ENCODE measurements around the gene NR1H3.
"Not testable (repeated sequence)": the region's sequence is repeated elsewhere in the genome, so short reads cannot be mapped to it uniquely, and the experiment has no call there.

The NR1H3 gene

GRCh38 chr11:47257517-47258316, at the start of gene NR1H3:
Gene NR1H3 (plus strand): TSS chr11:47257996. CDS start chr11:47259217, 1,221 bp downstream.
- no peak for DNase-seq (ENCODE audit: low read depth in 2 of 2)

- not testable (repeated sequence) for DNase-seq (ENCODE audit: low read depth in 2 of 2)
Measured at GRCh38 chr11:47208008-47208552, 49.7 kb upstream of the NR1H3 start.

- no peak for DNase-seq (ENCODE audit: low read depth in 2 of 2)
Measured at GRCh38 chr11:47208628-47209027, 49.2 kb upstream of the NR1H3 start.

GRCh38 chr11:47212938-47213337, 44.9 kb upstream of the NR1H3 start:
- no peak for DNase-seq (ENCODE audit: low read depth in 2 of 2)

GRCh38 chr11:47213950-47214565, 43.7 kb upstream of the NR1H3 start:
- peak; percentile 83 for DNase-seq (ENCODE audit: low read depth in 2 of 2)

- no peak for DNase-seq (ENCODE audit: low read depth in 2 of 2)
Measured at GRCh38 chr11:47215366-47215910, 42.4 kb upstream of the NR1H3 start.

GRCh38 chr11:47216121-47216798, 41.5 kb upstream of the NR1H3 start:
- DNase-seq (ENCODE audit: low read depth in 2 of 2): peak; percentile 47 to 73

GRCh38 chr11:47220401-47220821, 37.4 kb upstream of the NR1H3 start:
- no peak for DNase-seq (ENCODE audit: low read depth in 2 of 2)

- no peak for DNase-seq (ENCODE audit: low read depth in 2 of 2)
Measured at GRCh38 chr11:47222696-47223095, 35.1 kb upstream of the NR1H3 start.

GRCh38 chr11:47225552-47226400, 32.0 kb upstream of the NR1H3 start:
- DNase-seq (ENCODE audit: low read depth in 2 of 2): no peak

- no peak for DNase-seq (ENCODE audit: low read depth in 2 of 2)
Measured at GRCh38 chr11:47229161-47229560, 28.6 kb upstream of the NR1H3 start.

GRCh38 chr11:47233051-47233450, 24.7 kb upstream of the NR1H3 start:
- DNase-seq (ENCODE audit: low read depth in 2 of 2): no peak

GRCh38 chr11:47233989-47234668, 23.7 kb upstream of the NR1H3 start:
- DNase-seq (ENCODE audit: low read depth in 2 of 2): no peak

- no peak for DNase-seq (ENCODE audit: low read depth in 2 of 2)
Measured at GRCh38 chr11:47234669-47235100, 23.1 kb upstream of the NR1H3 start.

GRCh38 chr11:47235163-47235562, 22.6 kb upstream of the NR1H3 start:
- no peak for DNase-seq (ENCODE audit: low read depth in 2 of 2)

- no peak for DNase-seq (ENCODE audit: low read depth in 2 of 2)
Measured at GRCh38 chr11:47236482-47236881, 21.3 kb upstream of the NR1H3 start.

- DNase-seq (ENCODE audit: low read depth in 2 of 2): no peak
Measured at GRCh38 chr11:47239852-47240251, 17.9 kb upstream of the NR1H3 start.

- no peak for DNase-seq (ENCODE audit: low read depth in 2 of 2)
Measured at GRCh38 chr11:47241841-47242301, 15.9 kb upstream of the NR1H3 start.

- DNase-seq (ENCODE audit: low read depth in 2 of 2): no peak
Measured at GRCh38 chr11:47242596-47243192, 15.1 kb upstream of the NR1H3 start.

- DNase-seq (ENCODE audit: low read depth in 2 of 2): no peak
Measured at GRCh38 chr11:47243454-47243853, 14.3 kb upstream of the NR1H3 start.
